Measurements from ENCODE around the gene BANF2.

- TF ChIP-seq ZFP37 (CRISPR knock-in tag; IDR thresholded peaks at IDR 0.05; ENCODE audit: borderline replicate concordance) = no peak
- TF ChIP-seq RFX1 (IDR thresholded peaks at IDR 0.05) = no peak
- TF ChIP-seq CTCF (CRISPR knock-in tag; IDR thresholded peaks at IDR 0.05) = no peak
- TF ChIP-seq MYC (CRISPR knock-in tag; IDR thresholded peaks at IDR 0.05; ENCODE audit: borderline replicate concordance) = no peak
Observed at GRCh38 chr20:17734374-17734773, 34.6 kb downstream of the BANF2 start.

Data from HepG2 (cell line).